Measurements from ENCODE around the gene OR4D2.

GRCh38 chr17:58210922-58211321 is 44.1 kb downstream of the OR4D2 start:
- TF ChIP-seq CTCF (IDR thresholded peaks at IDR 0.05) = no peak
- no peak for TF ChIP-seq POLR2A (IDR thresholded peaks at IDR 0.05)
